HG02840 (cell line): ENCODE results near the gene UPP1.

Experiments used
- ATAC-seq: cut with Tn5 transposase; IDR thresholded peaks from one replicate; pipeline ENCODE4 v1.9.1; 2021; ENCODE audit warnings: mild to moderate bottlenecking, moderate library complexity, moderate number of reproducible peaks; ENCODE audit not compliant: unreplicated experiment, low FRiP score

UPP1 gene

DNA sequence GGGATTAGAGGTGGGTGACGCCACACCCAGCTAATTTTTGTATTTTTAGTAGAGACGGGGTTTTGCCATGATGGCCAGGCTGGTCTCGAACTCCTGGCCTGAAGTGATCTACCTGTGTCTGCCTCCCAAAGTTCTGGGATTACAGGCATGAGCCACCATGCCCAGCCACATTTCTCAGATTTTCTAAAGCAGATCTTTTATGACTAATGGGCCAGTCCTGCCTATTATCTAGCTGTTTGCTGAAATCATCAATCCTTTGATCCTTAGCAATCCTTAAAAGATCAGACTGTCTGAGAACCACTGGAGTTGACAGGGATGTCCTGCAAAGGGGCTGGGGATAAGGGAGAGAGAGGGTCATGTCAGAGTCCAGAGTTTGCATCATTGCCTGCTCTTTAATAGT is 61.0 kb downstream of the UPP1 start:
- ATAC-seq = no peak

DNA sequence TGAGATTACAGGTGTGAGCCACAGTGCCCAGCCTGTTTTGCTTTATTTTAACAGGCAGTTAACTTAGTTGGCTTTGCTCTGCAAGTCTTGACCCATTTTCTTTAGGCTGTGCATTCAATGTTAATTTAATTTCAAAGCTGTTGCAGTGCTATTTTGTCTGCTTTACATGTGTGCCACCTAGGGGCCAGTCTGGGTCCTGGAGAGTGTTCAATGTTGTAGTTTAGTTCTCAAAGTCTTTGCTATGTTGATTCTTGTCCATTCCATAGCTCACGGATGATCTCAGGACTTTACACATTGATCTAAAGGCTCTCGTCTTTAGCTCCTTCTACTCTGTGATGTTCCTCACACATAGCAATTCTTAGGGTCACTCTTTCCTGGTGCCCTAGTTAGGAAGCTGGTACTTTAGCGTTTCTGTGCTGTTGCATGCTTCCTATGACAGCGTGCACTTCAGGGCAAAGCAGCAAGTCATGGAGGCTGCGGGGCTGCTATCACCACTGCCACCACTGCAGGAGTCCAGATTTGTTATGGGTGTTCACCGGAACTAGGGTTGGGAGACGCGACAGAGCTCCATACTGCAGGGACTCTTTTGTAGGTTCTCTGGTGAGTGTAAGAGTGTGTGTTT is 65.8 kb downstream of the UPP1 start:
- no peak for ATAC-seq
